GM18909 (cell line): ENCODE measurements around the gene SEPTIN5.

Experiments used
- ATAC-seq: cut with Tn5 transposase; IDR thresholded peaks from one replicate; pipeline ENCODE4 v1.9.1; 2021; ENCODE audit warnings: mild to moderate bottlenecking; ENCODE audit not compliant: unreplicated experiment, poor library complexity

The SEPTIN5 gene

GRCh38 chr22:19745155-19746101, 31.1 kb downstream of the SEPTIN5 start:
- ATAC-seq = no peak

DNA sequence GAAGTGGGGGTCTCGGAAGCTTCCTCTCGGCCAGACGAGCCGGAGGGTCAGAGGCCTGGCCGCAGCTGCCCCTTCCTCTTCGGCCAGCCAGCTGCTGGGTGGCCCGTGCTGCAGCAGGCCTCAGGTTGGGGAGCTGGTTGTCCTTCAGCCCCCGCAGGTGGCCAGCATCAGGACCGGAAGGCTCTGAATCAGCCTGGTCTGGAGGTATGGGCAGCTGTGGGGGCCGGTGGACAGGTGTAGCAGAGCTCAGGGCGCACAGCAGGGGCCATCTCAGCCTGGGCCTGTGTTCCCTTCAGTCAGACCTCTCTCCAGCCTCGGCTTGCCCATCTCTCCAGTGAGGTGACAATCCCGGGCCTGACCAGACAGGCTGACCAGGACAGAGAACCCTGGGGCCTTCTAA, 32.4 kb downstream of the SEPTIN5 start:
- no peak for ATAC-seq

DNA sequence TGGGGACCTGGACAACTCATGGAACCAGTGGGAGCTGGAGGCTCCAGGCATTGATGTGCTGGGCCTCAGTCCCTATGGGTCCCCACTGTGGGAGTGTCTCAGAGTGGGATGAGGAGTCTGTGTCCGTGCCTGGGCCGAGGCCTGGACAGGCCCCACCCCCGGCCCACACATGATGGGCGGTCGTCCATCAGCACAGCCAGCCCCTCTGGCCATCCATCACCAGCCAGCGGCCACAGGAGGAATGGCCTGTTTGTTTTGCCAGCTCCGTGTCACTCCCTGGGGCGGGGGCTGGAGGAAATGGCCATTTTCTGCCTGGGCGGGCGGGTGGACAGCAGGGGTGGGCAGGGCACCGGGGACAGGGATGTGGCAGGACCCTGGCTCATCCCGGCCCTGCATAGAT, 33.2 kb downstream of the SEPTIN5 start:
- no peak for ATAC-seq

- ATAC-seq = no peak
These were observed 33.8 kb downstream of the SEPTIN5 start for GRCh38 chr22:19748139-19748538.

- no peak for ATAC-seq
These were observed 34.8 kb downstream of the SEPTIN5 start for GRCh38 chr22:19748991-19749664.

GRCh38 chr22:19749876-19750275, 35.6 kb downstream of the SEPTIN5 start:
- ATAC-seq = no peak

GRCh38 chr22:19750507-19751490, 36.5 kb downstream of the SEPTIN5 start:
- ATAC-seq = no peak

- ATAC-seq = no peak
These were observed 37.4 kb downstream of the SEPTIN5 start for GRCh38 chr22:19751497-19752245.

DNA sequence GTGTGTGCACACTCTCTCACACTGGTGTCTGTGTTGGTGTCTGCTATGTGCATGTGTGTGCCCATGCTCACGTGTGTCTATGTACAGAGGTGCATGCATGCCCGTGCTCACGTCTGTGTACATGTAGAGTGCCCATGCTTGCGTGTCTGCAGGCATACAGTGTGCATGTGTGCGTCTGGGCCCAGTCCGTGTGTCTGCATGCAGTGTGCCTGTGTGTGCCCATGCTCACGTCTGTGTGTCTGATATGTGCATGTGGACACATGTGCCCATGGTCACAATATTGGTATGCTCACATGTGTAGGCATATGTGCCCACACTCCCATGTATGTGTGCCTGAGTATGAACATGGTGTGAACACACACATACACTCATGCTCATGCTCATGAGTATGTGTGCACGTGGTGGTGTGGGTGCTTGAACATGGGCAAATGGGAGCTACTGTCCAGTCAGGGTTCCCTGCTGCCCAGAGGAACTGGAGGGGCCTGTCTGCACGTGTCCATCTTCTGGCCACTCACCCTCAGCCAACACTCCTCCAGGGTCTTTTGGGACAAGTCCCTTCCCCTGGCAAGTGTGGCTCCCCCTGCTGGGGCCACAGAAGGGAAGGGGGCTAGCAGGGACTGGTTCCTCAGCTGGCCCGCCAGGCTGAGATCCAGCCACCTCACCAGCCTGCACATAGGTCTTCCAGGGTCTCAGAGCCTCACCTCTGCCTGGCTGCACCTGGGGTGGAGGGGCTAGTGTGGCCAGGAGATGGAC, 39.0 kb downstream of the SEPTIN5 start:
- no peak for ATAC-seq

GRCh38 chr22:19753996-19754700, 39.8 kb downstream of the SEPTIN5 start:
- ATAC-seq = no peak

GRCh38 chr22:19754701-19755144, 40.4 kb downstream of the SEPTIN5 start:
- no peak for ATAC-seq

DNA sequence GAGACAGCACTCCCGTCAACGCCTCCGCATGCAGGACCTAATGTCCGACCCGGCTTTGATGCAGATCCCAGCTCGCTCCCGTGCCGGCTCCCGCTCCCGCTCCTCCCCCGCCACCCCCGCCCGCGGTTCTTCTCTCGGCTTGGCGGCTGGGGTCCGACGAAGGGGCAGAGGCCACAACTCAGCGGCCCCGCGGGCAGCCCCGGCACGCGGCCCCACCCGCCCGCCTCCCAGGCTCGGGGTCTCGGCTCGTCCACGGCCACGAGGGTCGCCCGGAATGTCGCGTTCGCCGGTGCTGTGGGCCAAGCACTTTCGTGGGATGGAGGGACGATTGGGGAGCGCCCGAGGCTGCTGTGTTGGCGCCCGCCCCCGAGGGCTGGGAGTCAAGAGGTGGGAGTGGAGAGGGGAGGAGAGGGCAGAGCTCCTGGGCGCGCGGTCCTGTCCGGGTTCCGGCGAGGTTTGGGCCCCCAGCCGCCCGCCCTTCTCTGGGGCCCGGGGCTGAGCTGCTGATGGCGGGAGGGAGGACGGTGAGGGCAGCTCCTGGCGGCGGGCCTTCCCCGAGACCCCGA, 40.9 kb downstream of the SEPTIN5 start:
- ATAC-seq = no peak

DNA sequence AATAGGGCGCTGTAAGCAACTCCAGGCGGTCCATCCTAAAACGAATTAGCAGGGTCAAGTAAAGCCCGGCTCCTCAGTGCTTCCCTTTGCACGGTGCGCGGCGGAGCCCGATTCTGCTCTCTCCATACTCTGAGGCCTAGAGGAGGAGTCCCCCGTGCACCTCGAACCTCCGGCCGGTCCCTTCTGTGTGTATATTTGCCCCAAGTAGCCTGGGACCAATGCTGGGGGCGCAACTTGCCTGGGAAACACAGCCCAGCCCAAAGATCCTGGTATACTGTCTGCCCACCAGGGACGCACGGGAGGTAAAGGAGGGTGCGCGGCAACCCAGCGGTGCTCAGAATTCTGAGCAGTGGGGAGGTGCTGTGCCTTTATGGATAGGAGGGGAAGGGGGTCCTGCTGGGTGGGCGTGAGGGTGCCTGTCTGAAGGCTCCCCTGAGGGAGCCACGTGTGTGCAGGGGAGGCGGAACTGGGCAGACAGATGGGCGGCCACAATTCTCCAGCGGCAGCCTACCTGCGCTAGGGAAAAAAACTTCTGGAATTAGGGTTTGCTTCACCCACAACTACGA, 41.5 kb downstream of the SEPTIN5 start:
- no peak for ATAC-seq

DNA sequence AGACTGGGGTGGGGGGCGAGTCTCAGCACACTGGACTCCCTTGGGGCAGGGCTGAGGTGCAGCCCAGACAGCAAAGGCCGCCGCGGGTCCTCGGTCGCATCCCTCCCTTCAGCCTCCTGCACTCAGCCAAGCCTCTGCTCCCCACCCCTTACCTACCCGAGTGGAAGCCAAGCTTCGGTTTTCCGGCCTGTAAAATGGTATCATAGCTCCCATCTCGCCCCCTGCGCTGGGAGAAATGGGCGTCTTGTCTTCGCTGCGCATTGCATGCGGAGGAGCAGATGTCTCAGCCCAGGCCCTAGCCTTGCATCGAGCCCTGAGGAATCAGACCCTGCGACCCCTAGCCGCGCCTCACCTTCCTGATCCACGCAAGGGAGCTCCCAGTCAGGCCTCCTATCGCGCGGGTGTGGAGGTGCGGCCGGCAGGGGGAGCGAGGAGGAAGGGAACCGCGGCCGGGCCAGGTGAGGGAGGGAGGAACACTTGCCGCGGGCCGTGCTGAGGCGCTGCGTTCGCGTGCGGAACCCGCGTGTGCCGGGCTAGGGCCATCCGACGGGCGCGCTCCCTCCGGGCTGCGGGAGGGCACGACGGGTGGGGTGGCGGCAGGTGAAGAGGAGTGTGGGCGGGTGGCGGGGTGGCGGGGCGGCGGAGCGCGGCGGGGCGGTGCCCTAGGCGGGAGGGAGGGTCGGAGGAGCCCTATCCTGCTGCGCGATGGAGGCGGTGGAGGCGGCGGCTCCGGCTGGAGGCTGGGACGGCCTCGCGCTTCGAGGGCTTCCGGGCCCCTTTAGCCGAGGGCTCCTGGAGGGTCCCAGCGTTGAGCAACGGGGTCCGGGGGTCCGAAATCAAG, 42.2 kb downstream of the SEPTIN5 start:
- ATAC-seq = no peak

- no peak for ATAC-seq
These were observed 43.1 kb downstream of the SEPTIN5 start for GRCh38 chr22:19757140-19757984.
